Measurements from ENCODE around the gene FAF1.

The FAF1 gene

DNA sequence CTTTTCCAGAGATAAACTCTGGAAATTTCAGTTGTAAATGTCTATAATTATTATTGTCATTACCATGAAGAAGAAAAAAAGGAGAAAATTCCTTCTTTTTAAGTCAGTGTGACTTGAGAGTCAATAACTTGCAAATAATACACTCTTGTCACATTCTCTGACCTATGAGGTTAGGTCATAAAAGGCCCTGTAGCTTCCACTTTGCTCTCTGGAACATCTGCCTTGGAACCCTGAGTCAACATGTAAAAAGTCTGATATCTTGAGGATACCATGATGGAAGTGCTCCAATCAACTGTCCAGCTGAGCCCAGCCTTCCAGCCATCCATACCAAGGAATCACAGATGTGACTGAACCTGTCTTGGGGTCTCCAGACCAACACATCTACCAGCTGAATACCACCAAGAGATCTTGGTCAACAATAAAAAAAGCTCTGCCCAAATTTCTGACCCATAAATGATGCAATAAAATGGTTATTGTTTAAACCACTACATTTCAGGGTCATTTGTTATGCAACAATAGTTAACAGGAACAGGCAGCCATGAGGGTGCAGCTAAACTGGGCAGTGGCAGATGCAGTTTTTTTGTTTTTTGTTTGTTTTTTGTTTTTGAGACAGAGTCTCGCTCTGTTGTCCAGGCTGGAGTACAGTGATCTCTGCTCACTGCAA is 547.1 kb downstream of the FAF1 start:
- DNase-seq: no peak
- TF ChIP-seq GATA1 (IDR thresholded peaks at IDR 0.05; ENCODE audit: low read depth, low read length): no peak
- no peak for TF ChIP-seq POLR2A (IDR thresholded peaks at IDR 0.05; ENCODE audit: low read length)

DNA sequence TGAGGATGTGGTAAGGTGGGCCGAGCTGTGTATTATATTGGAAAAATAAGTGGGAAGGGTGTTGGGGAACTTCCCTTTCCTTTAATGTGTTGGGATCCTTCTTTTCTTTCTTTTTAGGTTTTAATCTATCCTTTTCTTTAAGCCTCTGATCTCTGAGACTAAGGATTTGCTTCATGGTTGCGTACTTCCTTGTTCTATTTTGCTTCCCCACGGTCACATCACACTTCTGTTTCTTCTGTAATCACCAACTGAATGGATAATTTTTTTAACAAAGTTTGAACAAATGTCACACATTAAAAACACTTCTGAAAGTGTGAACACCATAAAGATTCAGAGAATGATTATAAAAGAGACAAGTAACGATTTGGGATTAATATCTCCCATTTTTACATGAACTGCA is 554.3 kb downstream of the FAF1 start:
- DNase-seq: no peak
- TF ChIP-seq POLR2A (IDR thresholded peaks at IDR 0.05; ENCODE audit: low read length): no peak
- no peak for TF ChIP-seq GATA1 (IDR thresholded peaks at IDR 0.05; ENCODE audit: low read depth, low read length)

DNA sequence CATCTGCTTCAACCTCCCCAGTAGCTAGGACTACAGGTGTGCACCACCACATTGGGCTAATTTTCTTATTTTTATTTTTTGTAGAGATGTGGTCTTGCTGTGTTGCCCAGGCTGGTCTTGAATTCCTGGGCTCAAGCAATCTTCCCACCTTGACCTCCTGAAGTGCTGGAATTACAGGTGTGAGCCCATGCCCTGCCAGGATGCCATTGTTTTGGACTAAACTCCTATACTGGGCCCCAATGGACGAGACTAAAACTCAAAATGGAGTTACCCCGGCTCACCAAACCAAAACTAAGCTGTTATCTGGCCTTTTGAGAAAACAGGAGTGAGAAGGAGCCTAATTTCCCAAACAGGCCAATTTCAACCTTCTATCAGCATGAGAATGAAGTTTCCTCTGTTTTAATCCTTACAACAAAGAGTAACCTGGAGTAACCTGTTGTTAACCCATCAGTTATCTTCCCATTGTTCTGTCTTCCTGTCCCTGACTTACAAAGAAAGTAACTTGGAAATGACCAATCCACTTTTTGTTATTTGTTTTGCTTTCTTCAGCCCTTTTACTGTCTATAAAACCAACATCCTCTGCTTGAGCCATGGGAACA is 566.4 kb downstream of the FAF1 start:
- TF ChIP-seq GATA1 (IDR thresholded peaks at IDR 0.05; ENCODE audit: low read depth, low read length): no peak

More for the DNA sequence above, 566.4 kb downstream of the FAF1 start:
- DNase-seq: no peak
